ENCODE measurements around the gene KCNJ16. TPM values are rescaled to one million over a fixed set of nuclear protein-coding genes. Genes with fewer than 3 reads are reported as not detected.

Gene KCNJ16
- total RNA-seq, 1 donor from 2014 or later: 16.6 TPM

GRCh38 chr17:70107441-70107840 lies 32.4 kb downstream of the KCNJ16 start:
- H3K4me3 Mint-ChIP-seq (ENCODE audit: low read depth): no peak overlapping the region
- H3K9me3 Mint-ChIP-seq (ENCODE audit: low read depth): no peaks in the 10 kb centered on the region
- H3K36me3 Mint-ChIP-seq (ENCODE audit: insufficient read depth): peaks cover 7% of the 10 kb centered on the region
- no peak overlapping the region for H3K27ac Mint-ChIP-seq
- DNase-seq (ENCODE audit: low spot score, unreplicated experiment): no peak
- no peaks in the 10 kb centered on the region for H3K27me3 Mint-ChIP-seq
- peaks cover 5% of the 10 kb centered on the region for H3K4me1 Mint-ChIP-seq (ENCODE audit: low read depth)
- TF ChIP-seq CTCF (IDR thresholded peaks at IDR 0.05; ENCODE audit: unreplicated experiment): no peak

- peaks cover 5% of the 10 kb centered on the region for H3K4me1 Mint-ChIP-seq (ENCODE audit: low read depth)
Measured at GRCh38 chr17:70107904-70108565, 33.0 kb downstream of the KCNJ16 start.

GRCh38 chr17:70109497-70109896 lies 34.5 kb downstream of the KCNJ16 start:
- H3K27ac Mint-ChIP-seq: no peak overlapping the region
- H3K36me3 Mint-ChIP-seq (ENCODE audit: insufficient read depth): peaks cover 4% of the 10 kb centered on the region
- no peak for TF ChIP-seq CTCF (IDR thresholded peaks at IDR 0.05; ENCODE audit: unreplicated experiment)
- H3K9me3 Mint-ChIP-seq (ENCODE audit: low read depth): no peaks in the 10 kb centered on the region
- H3K27me3 Mint-ChIP-seq: no peaks in the 10 kb centered on the region
- H3K4me1 Mint-ChIP-seq (ENCODE audit: low read depth): peaks cover 2% of the 10 kb centered on the region
- H3K4me3 Mint-ChIP-seq (ENCODE audit: low read depth): no peak overlapping the region
- DNase-seq (ENCODE audit: low spot score, unreplicated experiment): no peak

More at GRCh38 chr17:70107904-70108565, 33.0 kb downstream of the KCNJ16 start:
- DNase-seq (ENCODE audit: low spot score, unreplicated experiment): no peak
- no peak overlapping the region for H3K27ac Mint-ChIP-seq
- no peaks in the 10 kb centered on the region for H3K27me3 Mint-ChIP-seq
- H3K36me3 Mint-ChIP-seq (ENCODE audit: insufficient read depth): peaks cover 4% of the 10 kb centered on the region
- TF ChIP-seq CTCF (IDR thresholded peaks at IDR 0.05; ENCODE audit: unreplicated experiment): no peak
- H3K4me3 Mint-ChIP-seq (ENCODE audit: low read depth): no peak overlapping the region
- H3K9me3 Mint-ChIP-seq (ENCODE audit: low read depth): no peaks in the 10 kb centered on the region

GRCh38 chr17:70110443-70110880 lies 35.4 kb downstream of the KCNJ16 start:
- Mint-ChIP-seq H3K4me3 (ENCODE audit: low read depth) (no peak overlapping the region), H3K4me1 (ENCODE audit: low read depth) (peaks cover 2% of the 10 kb centered on the region), H3K9me3 (ENCODE audit: low read depth) (no peaks in the 10 kb centered on the region), H3K36me3 (ENCODE audit: insufficient read depth) (peaks cover 2% of the 10 kb centered on the region), H3K27me3 (no peaks in the 10 kb centered on the region), H3K27ac (no peak overlapping the region)
- TF ChIP-seq CTCF (IDR thresholded peaks at IDR 0.05; ENCODE audit: unreplicated experiment): no peak
- no peak for DNase-seq (ENCODE audit: low spot score, unreplicated experiment)

GRCh38 chr17:70111201-70111600 lies 36.2 kb downstream of the KCNJ16 start:
- Mint-ChIP-seq H3K27me3 (no peaks in the 10 kb centered on the region), H3K27ac (no peak overlapping the region), H3K4me3 (ENCODE audit: low read depth) (no peak overlapping the region), H3K36me3 (ENCODE audit: insufficient read depth) (peaks cover 2% of the 10 kb centered on the region), H3K4me1 (ENCODE audit: low read depth) (peaks cover 2% of the 10 kb centered on the region), H3K9me3 (ENCODE audit: low read depth) (no peaks in the 10 kb centered on the region)
- DNase-seq (ENCODE audit: low spot score, unreplicated experiment): no peak
- TF ChIP-seq CTCF (IDR thresholded peaks at IDR 0.05; ENCODE audit: unreplicated experiment): no peak

Data from progenitor cell of endocrine pancreas (in vitro differentiated cells).